ENCODE data around the gene MCU. TPM values are rescaled to one million over a fixed set of nuclear protein-coding genes. Genes with fewer than 3 reads are reported as not detected.
"Not testable (repeated sequence)": the region's sequence is repeated elsewhere in the genome, so short reads cannot be mapped to it uniquely, and the experiment has no call there.

MCU gene
- total RNA-seq, 2 experiments from 2014 or later = 17.7 to 19.3 TPM

DNA sequence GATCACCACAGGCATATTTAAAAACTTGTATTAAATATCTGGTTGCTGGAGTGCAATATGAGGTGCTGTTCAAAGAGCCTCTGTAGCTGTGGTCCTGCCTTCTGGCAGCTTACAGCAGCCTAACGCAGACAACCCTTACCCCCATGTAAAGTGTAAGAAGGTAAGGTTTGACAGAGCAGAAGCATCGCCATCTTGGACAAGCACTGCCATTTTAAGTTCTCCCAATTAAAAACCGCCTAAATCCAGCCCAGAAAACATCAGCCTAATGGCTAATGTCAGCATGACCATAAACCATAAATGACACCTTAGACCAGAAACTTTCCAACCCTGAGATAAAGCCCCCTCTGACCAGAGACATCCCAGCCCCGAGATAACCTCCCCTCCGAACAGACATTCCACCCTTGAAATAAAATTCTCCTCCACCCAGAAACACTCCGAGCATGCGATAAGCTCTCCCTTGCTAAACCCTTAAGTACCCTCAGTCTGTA, 196.3 kb downstream of the MCU start:
- intact Hi-C loops (cut with micrococcal nuclease) = no loop called here
- Mint-ChIP-seq H3K9me3 (no peaks in the 10 kb centered on the region), H3K27me3 (no peaks in the 10 kb centered on the region), H3K4me1 (ENCODE audit: low read depth) (peaks cover 8% of the 10 kb centered on the region), H3K27ac (no peak overlapping the region), H3K36me3 (peaks cover 9% of the 10 kb centered on the region), H3K4me3 (no peak overlapping the region)
- CTCF ChIA-PET = interaction anchor here (0.6 to 1.2 kb wide), 2 partner anchors 13 to 512 kb away, joined by 3 to 5 read pairs; no protein-coding TSS in a partner anchor
- POLR2A ChIA-PET = no interaction called here
- no peak for DNase-seq

DNA sequence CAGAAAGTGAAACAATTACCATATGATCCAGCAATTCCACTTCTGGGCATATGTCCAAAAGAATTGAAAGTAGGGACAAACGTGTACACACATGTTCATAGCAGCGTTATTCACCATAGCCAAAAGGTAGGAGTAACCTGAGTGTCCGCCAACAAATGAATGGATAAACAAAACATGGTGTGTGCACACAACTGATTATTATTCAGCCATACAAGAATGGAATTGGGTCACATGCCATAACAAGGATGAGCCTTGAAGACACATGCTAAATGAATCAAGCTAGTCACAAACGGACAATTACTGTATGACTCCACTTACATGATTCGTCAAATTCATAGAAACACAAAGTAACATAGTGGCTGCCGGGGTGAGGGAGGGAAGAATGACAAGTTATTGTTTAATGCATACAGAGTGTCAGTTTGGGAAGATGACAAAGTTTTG, 197.5 kb downstream of the MCU start:
- ChIA-PET CTCF (interaction anchor here (1.2 kb wide), 1 partner anchor 14 kb away, joined by 3 read pairs; no protein-coding TSS in a partner anchor), POLR2A (no interaction called here)
- peaks cover 5% of the 10 kb centered on the region for H3K36me3 Mint-ChIP-seq
- no peaks in the 10 kb centered on the region for H3K9me3 Mint-ChIP-seq
- peaks cover 8% of the 10 kb centered on the region for H3K4me1 Mint-ChIP-seq (ENCODE audit: low read depth)
- no peak for DNase-seq
- no peak overlapping the region for H3K4me3 Mint-ChIP-seq
- intact Hi-C loops (cut with micrococcal nuclease) = no loop called here
- no peak overlapping the region for H3K27ac Mint-ChIP-seq
- H3K27me3 Mint-ChIP-seq = peaks cover 2% of the 10 kb centered on the region

DNA sequence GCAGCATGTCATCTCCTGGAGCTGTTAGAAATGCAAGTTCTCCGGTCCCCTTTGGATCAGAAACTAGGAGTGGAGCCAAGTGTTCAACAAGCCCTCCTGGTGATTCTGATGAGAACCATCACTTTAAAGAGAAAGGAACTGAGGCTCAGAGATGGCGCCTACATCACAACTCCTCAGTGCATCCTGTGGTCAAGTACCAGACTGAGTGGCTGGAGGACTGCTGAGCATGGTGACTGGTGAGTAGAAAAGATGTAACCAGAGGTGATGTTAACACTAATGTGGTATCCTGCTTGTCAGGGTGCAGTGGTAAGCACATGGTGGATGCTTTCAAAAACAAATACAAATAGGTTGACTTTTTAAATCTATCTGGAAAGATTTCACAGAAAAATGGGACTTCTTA, 198.1 kb downstream of the MCU start:
- Mint-ChIP-seq H3K9me3 (no peaks in the 10 kb centered on the region), H3K36me3 (peaks cover 5% of the 10 kb centered on the region), H3K27me3 (peaks cover 4% of the 10 kb centered on the region), H3K4me3 (no peak overlapping the region), H3K27ac (no peak overlapping the region), H3K4me1 (ENCODE audit: low read depth) (peaks cover 8% of the 10 kb centered on the region)
- intact Hi-C loops (cut with micrococcal nuclease) = no loop called here
- no peak for DNase-seq
- POLR2A ChIA-PET = no interaction called here
- CTCF ChIA-PET = no interaction called here

DNA sequence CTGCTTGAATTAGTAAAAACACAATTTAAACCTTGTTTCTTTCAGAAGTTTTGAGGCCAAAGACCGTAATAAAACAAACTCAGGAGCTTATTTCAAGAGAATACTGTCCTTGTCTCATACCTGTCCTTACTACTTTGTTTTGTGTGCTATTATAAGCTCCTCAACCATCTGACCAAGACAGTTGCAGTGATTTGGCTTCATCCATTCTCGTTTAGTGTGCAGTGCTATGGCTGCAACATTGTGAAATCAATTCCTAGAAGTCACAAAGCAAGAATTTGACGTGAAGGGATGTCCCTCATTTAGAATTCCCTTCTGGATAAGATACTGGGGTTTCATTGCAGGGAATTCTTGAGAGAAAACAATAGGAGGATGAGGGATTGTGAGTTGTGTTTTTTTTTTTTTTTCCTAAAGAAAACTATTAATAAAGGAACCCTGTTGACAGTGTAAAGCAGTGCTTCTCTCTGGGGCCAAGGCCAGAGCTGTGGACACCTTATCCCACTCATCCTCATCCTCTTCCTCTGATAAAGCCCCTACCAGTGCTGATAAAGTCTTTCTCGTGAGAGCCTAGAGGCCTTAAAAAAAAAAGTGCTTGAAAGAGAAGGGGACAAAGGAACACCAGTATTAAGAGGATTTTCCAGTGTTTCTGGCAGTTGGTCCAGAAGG, 201.3 kb downstream of the MCU start, which contains the start of gene OIT3:
Gene OIT3, plus strand, starts transcription at position 604 of the 663 bp plus-strand sequence. CDS start 60 bp downstream, outside the sequence.
- H3K4me3 Mint-ChIP-seq = no peak within 1 kb of the TSS
- peaks cover 4% of the 10 kb centered on the region for H3K36me3 Mint-ChIP-seq
- POLR2A ChIA-PET = no interaction called here
- H3K9me3 Mint-ChIP-seq = no peaks in the 10 kb centered on the region
- DNase-seq = no peak
- CTCF ChIA-PET = interaction anchor here (0.7 kb wide), 1 partner anchor 217 kb away, joined by 3 read pairs; the partner anchor contains the start of gene NUDT13
- peaks cover 6% of the 10 kb centered on the region for H3K27me3 Mint-ChIP-seq
- no peaks in the 10 kb centered on the region for H3K4me1 Mint-ChIP-seq (ENCODE audit: low read depth)
- H3K27ac Mint-ChIP-seq = no peak within 1 kb of the TSS
- intact Hi-C loops (cut with micrococcal nuclease) = no loop called here

DNA sequence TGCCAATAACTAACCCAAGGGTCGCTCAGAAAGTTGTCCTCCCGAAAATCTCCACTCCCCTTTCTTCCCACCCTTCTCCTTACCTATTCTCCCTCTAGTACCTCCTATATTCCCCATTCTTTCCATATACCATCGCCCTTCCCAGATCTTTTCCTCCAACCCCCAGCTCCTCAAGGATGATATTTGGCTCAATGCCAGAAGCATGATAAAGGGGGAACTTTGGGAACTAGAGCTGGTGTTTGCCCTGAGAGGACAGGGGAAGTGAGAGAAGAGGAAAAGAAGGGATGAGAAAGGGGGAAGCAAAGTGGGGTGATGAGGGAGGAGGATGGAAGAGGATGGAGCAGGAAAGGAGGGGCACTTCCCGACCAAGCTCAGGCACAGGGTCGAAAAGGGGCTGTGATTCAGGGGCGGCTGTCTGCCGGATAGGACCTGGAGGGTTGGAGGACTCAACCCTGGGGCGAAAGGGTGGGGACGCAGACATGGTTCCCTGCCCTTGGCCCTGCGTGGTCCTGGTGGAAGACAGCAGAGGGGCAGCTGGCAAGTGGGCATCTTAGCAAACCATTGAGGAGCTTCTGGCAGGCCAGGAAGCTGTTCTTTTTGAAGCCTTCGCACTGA, 203.4 kb downstream of the MCU start:
- ChIA-PET CTCF (no interaction called here), POLR2A (no interaction called here)
- Mint-ChIP-seq H3K4me1 (ENCODE audit: low read depth) (no peaks in the 10 kb centered on the region), H3K9me3 (no peaks in the 10 kb centered on the region), H3K27me3 (peaks cover 6% of the 10 kb centered on the region), H3K4me3 (no peak overlapping the region), H3K36me3 (no peaks in the 10 kb centered on the region), H3K27ac (no peak overlapping the region)
- intact Hi-C loops (cut with micrococcal nuclease) = no loop called here
- DNase-seq = no peak

DNA sequence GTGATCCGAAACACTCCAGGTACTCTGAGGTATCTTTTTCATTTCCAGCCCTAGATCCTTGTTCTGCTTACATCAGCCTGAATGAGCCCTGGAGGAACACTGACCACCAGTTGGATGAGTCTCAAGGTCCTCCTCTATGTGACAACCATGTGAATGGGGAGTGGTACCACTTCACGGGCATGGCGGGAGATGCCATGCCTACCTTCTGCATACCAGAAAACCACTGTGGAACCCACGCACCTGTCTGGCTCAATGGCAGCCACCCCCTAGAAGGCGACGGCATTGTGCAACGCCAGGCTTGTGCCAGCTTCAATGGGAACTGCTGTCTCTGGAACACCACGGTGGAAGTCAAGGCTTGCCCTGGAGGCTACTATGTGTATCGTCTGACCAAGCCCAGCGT, 206.7 kb downstream of the MCU start:
- no peak overlapping the region for H3K27ac Mint-ChIP-seq
- no peak overlapping the region for H3K4me3 Mint-ChIP-seq
- peaks cover 6% of the 10 kb centered on the region for H3K27me3 Mint-ChIP-seq
- H3K36me3 Mint-ChIP-seq = no peaks in the 10 kb centered on the region
- no peaks in the 10 kb centered on the region for H3K9me3 Mint-ChIP-seq
- DNase-seq = no peak
- intact Hi-C loops (cut with micrococcal nuclease) = no loop called here
- ChIA-PET POLR2A (no interaction called here), CTCF (no interaction called here)
- no peaks in the 10 kb centered on the region for H3K4me1 Mint-ChIP-seq (ENCODE audit: low read depth)

DNA sequence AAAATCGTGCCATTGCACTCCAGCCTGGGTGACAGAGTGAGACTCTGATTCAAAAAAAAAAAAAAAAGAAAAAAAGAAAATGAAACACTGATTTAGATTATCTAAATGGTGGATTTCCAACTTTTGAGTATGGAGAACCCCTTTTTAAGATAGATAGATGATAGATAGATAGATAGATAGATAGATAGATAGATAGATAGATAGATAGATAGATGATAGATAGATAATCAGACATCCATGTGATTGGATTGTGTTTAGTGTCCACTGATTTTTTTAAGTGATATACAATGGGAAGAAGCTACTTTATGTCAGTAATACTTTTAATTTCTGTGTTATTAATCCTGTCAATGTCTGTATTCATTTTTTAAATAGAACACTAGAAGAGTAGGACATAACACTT, 207.6 kb downstream of the MCU start:
- Mint-ChIP-seq H3K27ac (no peak overlapping the region), H3K9me3 (no peaks in the 10 kb centered on the region), H3K4me1 (ENCODE audit: low read depth) (no peaks in the 10 kb centered on the region), H3K36me3 (no peaks in the 10 kb centered on the region), H3K4me3 (no peak overlapping the region), H3K27me3 (peaks cover 4% of the 10 kb centered on the region)
- ChIA-PET CTCF (interaction anchor here (1.2 kb wide), 1 partner anchor 260 kb away, joined by 3 read pairs; no protein-coding TSS in a partner anchor), POLR2A (no interaction called here)
- intact Hi-C loops (cut with micrococcal nuclease) = no loop called here
- DNase-seq = no peak

DNA sequence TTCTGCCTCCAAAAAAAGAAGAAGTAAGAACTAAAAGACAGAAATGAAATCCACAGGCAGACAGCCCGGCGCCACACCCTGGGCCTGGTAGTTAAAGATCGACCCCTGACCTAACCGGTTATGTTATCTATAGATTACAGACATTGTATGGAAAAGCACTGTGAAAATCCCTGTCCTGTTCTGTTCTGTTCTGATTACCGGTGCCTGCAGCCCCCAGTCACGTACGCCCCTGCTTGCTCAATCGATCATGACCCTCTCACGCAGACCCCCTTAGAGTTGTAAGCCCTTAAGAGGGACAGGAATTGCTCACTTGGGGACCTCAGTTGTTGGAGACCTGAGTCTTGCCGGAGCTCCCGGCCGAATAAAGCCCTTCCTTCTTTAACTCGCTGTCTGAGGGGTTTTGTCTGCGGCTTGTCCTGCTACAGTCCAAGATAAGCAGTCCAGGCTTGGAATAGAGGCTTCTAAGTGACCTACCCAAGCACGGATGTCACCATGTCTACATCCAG, 212.1 kb downstream of the MCU start:
- H3K9me3 Mint-ChIP-seq, POLR2A ChIA-PET, CTCF ChIA-PET: not testable (repeated sequence)

DNA sequence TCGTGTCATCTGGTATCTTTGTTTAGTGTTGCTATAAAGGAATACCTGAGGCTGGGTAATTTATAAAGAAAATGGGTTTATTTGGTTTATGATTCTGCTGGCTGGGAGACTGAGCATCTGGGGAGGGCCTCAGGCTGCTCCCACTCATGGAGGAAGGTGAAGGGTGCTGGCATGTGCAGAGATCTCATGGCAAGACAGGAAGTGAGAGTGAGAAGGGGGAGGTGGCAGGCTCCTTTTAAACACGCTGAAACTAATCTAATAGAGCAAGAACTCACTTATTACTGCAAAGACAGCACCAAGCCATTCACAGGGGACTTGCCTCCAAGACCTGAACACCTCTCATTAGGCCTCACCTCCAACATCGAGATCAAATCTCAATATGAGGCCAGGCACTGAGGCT, 212.9 kb downstream of the MCU start:
- no peak overlapping the region for H3K27ac Mint-ChIP-seq
- no peaks in the 10 kb centered on the region for H3K9me3 Mint-ChIP-seq
- H3K4me3 Mint-ChIP-seq = no peak overlapping the region
- no peaks in the 10 kb centered on the region for H3K4me1 Mint-ChIP-seq (ENCODE audit: low read depth)
- intact Hi-C loops (cut with micrococcal nuclease) = no loop called here
- no peaks in the 10 kb centered on the region for H3K36me3 Mint-ChIP-seq
- no peaks in the 10 kb centered on the region for H3K27me3 Mint-ChIP-seq
- no peak for DNase-seq
- ChIA-PET POLR2A (no interaction called here), CTCF (no interaction called here)

More for the DNA sequence above, 212.1 kb downstream of the MCU start:
- H3K4me3 Mint-ChIP-seq; H3K27me3 Mint-ChIP-seq; DNase-seq; H3K4me1 Mint-ChIP-seq (ENCODE audit: low read depth); H3K27ac Mint-ChIP-seq; H3K36me3 Mint-ChIP-seq; intact Hi-C loops (cut with micrococcal nuclease): not testable (repeated sequence)

DNA sequence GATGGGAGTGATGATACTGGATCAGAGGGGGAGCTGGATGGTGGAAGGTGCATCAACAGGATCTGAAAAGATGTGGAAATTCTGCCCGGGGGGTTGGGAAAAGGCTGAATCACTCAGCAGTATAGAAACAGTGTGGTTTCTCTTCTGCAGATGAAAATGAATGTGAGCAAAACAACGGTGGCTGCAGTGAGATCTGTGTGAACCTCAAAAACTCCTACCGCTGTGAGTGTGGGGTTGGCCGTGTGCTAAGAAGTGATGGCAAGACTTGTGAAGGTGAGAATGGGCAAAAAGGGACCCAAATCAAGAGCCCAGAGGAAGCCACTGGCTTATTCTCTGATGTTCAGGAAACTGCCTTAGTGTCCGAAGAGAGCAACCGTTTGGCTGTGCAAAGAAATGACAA, 214.5 kb downstream of the MCU start:
- H3K36me3 Mint-ChIP-seq = no peaks in the 10 kb centered on the region
- intact Hi-C loops (cut with micrococcal nuclease) = no loop called here
- CTCF ChIA-PET = no interaction called here
- no peaks in the 10 kb centered on the region for H3K4me1 Mint-ChIP-seq (ENCODE audit: low read depth)
- no peak for DNase-seq
- no peak overlapping the region for H3K4me3 Mint-ChIP-seq
- H3K27me3 Mint-ChIP-seq = no peaks in the 10 kb centered on the region
- POLR2A ChIA-PET = no interaction called here
- H3K27ac Mint-ChIP-seq = no peak overlapping the region
- H3K9me3 Mint-ChIP-seq = no peaks in the 10 kb centered on the region

DNA sequence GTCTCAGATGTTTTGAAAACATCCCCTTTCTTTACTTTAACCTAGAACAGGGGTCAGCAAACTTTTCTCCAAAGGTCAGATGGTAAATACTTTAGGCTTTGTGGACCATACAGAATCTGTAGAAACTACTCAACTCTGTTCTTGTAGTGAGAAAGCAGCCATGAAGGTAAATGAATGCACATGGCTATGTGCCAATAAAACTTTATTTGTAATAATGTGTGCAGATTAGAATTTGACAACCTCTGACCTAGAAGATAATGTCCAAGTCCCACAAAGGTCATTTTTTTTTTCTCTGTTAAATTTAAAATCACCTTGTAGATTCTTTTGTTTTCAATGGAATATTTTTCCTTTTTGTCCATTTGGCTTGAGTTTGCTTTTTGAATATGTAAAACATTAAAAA, 218.8 kb downstream of the MCU start:
- H3K36me3 Mint-ChIP-seq = no peaks in the 10 kb centered on the region
- H3K4me1 Mint-ChIP-seq (ENCODE audit: low read depth) = no peaks in the 10 kb centered on the region
- ChIA-PET POLR2A (no interaction called here), CTCF (interaction anchor here (0.6 kb wide), 1 partner anchor 72 kb away, joined by 7 read pairs; no protein-coding TSS in a partner anchor)
- no peaks in the 10 kb centered on the region for H3K9me3 Mint-ChIP-seq
- intact Hi-C loops (cut with micrococcal nuclease) = no loop called here
- H3K4me3 Mint-ChIP-seq = no peak overlapping the region
- no peaks in the 10 kb centered on the region for H3K27me3 Mint-ChIP-seq
- H3K27ac Mint-ChIP-seq = no peak overlapping the region
- DNase-seq = no peak

DNA sequence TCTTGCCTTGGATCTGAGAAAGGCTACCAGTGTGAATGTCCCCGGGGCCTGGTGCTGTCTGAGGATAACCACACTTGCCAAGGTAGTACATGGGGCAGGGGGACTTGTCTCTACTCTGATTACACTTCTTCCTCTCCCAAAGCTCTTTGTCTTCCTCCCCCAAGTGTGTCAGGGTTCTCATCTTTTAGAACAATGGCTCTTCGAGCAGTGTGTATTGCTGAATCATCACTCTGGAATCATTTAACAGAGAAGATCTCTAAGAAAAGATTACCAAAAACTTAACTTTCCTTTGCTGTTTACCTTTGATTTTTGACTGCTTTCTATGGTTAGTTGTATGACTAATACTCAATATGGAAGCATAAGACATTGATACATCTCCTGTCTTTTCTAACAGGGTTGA, 219.8 kb downstream of the MCU start:
- Mint-ChIP-seq H3K27me3 (no peaks in the 10 kb centered on the region), H3K27ac (no peak overlapping the region), H3K4me3 (no peak overlapping the region), H3K36me3 (no peaks in the 10 kb centered on the region), H3K9me3 (no peaks in the 10 kb centered on the region), H3K4me1 (ENCODE audit: low read depth) (no peaks in the 10 kb centered on the region)
- CTCF ChIA-PET = no interaction called here
- intact Hi-C loops (cut with micrococcal nuclease) = no loop called here
- POLR2A ChIA-PET = no interaction called here
- DNase-seq = no peak

DNA sequence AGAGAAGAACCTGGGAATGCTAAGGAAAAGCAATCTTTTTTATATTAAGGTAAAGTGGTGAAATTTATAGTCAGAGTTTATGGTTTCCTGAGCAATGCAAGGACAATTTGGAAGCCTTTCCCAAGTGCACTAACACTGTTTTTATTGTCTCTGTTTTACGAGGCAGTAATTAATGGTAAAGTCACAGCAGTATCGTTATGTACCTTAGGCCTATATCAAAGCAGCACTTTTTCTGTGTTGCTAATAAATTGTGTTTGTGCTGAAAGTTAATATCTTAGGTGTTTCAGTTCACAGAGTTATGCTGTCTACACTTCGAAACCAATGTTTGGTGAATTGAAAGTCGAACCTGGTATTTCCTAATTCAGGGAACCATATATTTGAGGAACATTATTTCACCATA, 220.8 kb downstream of the MCU start:
- POLR2A ChIA-PET = no interaction called here
- H3K4me3 Mint-ChIP-seq = no peak overlapping the region
- no peaks in the 10 kb centered on the region for H3K36me3 Mint-ChIP-seq
- H3K27ac Mint-ChIP-seq = no peak overlapping the region
- H3K27me3 Mint-ChIP-seq = no peaks in the 10 kb centered on the region
- intact Hi-C loops (cut with micrococcal nuclease) = no loop called here
- H3K4me1 Mint-ChIP-seq (ENCODE audit: low read depth) = no peaks in the 10 kb centered on the region
- CTCF ChIA-PET = no interaction called here
- H3K9me3 Mint-ChIP-seq = no peaks in the 10 kb centered on the region
- no peak for DNase-seq
